Neural cell (in vitro differentiated cells): Measurements from ENCODE around the gene VTI1B.

Source experiments
- EP300 ChIP-seq: fragments of 450-650 bp; conservative IDR thresholded peaks from 2 replicates; pipeline ENCODE4 v1.6.1; 2014; ENCODE audit warnings: antibody characterized with exemption, mild to moderate bottlenecking, moderate library complexity; ENCODE audit not compliant: poor library complexity, severe bottlenecking
- EZH2 ChIP-seq: fragments of 200-600, 300-800 bp; shearing (Covaris generic), sonication (generic); IDR thresholded peaks from 2 replicates; pipeline ENCODE4 v1.6.1; 2014; ENCODE audit warnings: antibody characterized with exemption, low read length, borderline replicate concordance, mild to moderate bottlenecking; ENCODE audit not compliant: insufficient read depth, poor library complexity, severe bottlenecking
- POLR2AphosphoS5 ChIP-seq: IDR thresholded peaks from 2 replicates; pipeline ENCODE4 v1.6.1; 2012
- TAF1 ChIP-seq: IDR thresholded peaks from 2 replicates; pipeline ENCODE4 v1.6.1; 2012; ENCODE audit warnings: low read depth
- TF ChIP-seq, protein P1 (sequence below): fragments of 450-650 bp; IDR thresholded peaks from 2 replicates; pipeline ENCODE4 v1.5.1; 2014; ENCODE audit warnings: antibody characterized with exemption, mild to moderate bottlenecking, moderate library complexity; ENCODE audit not compliant: poor library complexity, severe bottlenecking

- TF ChIP-seq, protein P1, sequence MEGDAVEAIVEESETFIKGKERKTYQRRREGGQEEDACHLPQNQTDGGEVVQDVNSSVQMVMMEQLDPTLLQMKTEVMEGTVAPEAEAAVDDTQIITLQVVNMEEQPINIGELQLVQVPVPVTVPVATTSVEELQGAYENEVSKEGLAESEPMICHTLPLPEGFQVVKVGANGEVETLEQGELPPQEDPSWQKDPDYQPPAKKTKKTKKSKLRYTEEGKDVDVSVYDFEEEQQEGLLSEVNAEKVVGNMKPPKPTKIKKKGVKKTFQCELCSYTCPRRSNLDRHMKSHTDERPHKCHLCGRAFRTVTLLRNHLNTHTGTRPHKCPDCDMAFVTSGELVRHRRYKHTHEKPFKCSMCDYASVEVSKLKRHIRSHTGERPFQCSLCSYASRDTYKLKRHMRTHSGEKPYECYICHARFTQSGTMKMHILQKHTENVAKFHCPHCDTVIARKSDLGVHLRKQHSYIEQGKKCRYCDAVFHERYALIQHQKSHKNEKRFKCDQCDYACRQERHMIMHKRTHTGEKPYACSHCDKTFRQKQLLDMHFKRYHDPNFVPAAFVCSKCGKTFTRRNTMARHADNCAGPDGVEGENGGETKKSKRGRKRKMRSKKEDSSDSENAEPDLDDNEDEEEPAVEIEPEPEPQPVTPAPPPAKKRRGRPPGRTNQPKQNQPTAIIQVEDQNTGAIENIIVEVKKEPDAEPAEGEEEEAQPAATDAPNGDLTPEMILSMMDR: no peak
- no peak for TF ChIP-seq TAF1
- TF ChIP-seq EP300: no peak
- TF ChIP-seq POLR2AphosphoS5: no peak
- no peak for TF ChIP-seq EZH2
These were observed 51.8 kb downstream of the VTI1B start for GRCh38 chr14:67622675-67623074.
